Activated T-cell treated with anti-CD3 and anti-CD28 coated beads, Interleukin-2, amount 50 U/mL, for 4 hours (primary cell): ENCODE results near the gene EYS. TPM values are rescaled to one million over a fixed set of nuclear protein-coding genes. Genes with fewer than 3 reads are reported as not detected.

Experiments used
- ATAC-seq, 2 donors: fragments of 200-7000 bp; cut with Tn5 transposase; one replicate each; pipeline ENCODE4 v1.10.0; 2021
- DNase-seq: peaks from one replicate; pipeline ENCODE4 v3.0.0-alpha.2; 2020
- H3K27me3 Mint-ChIP-seq: one replicate; pipeline ENCODE4 v1.8.0; 2021; ENCODE audit warnings: low read depth, mixed read lengths
- H3K36me3 Mint-ChIP-seq: one replicate; pipeline ENCODE4 v1.8.0; 2022; ENCODE audit warnings: mixed read lengths; ENCODE audit not compliant: insufficient read depth
- H3K4me1 Mint-ChIP-seq: one replicate; pipeline ENCODE4 v1.8.0; 2021; ENCODE audit warnings: low read depth, mixed read lengths
- H3K4me3 Mint-ChIP-seq: one replicate; pipeline ENCODE4 v1.8.0; 2021; ENCODE audit warnings: mild to moderate bottlenecking, moderate library complexity, mixed read lengths
- H3K9me3 Mint-ChIP-seq: one replicate; pipeline ENCODE4 v1.8.0; 2021; ENCODE audit warnings: mixed read lengths
- total RNA-seq, 3 donors: library from RNA; stranded (reverse); gene quantifications; one replicate each; pipeline ENCODE4 v1.2.1, GENCODE V29; 2021

EYS gene
- total RNA-seq, 3 donors from 2014 or later: not detected

DNA sequence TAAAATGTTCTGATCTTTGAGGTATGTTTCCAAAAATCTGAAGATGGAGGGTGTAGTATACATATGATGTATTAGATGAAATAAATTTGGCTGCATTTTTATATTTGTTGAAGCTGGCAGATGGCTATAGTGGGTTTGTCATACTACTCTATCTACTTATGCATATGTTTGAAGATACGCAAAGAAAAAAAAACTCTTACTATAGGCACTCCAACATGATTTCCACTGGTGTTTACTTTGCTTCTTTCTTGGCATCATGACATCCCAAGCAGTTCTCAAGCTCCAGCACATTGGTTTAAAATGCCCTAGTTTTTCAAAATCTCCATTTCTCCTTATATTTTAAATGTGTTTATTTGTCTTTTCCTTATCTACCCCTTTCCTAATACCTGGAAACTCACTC is 1359.6 kb downstream of the EYS start:
- Mint-ChIP-seq H3K27me3 (no peaks in the 10 kb centered on the region), H3K4me3 (no peak overlapping the region), H3K36me3 (no peaks in the 10 kb centered on the region), H3K4me1 (no peaks in the 10 kb centered on the region), H3K9me3 (peaks cover 11% of the 10 kb centered on the region)
- ATAC-seq (no peak), DNase-seq (no peak)

GRCh38 chr6:64335195-64335594 is 1371.8 kb downstream of the EYS start:
- Mint-ChIP-seq H3K36me3 (no peaks in the 10 kb centered on the region), H3K4me3 (no peak overlapping the region), H3K27me3 (no peaks in the 10 kb centered on the region), H3K4me1 (no peaks in the 10 kb centered on the region), H3K9me3 (peaks cover 15% of the 10 kb centered on the region)
- ATAC-seq (no peak), DNase-seq (no peak)

DNA sequence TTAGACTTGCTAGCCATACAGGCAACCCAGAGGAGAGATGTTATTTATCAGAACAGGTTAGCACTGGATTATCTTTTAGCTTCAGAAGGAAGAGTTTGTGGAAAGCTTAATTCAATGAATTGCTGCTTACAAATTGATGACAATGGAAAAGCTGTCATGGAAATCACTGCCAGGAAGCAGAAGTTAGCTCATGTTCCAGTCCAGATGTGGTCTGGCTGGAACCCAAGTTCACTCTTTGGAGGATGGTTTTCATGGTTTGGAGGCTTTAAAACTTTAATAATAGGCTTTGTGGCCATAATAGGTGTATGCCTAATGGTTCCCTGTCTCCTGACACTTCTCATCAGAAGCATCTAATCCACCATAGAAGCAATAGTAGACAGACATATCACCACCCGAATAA is 1372.4 kb downstream of the EYS start:
- ATAC-seq (no peak), DNase-seq (no peak)
- Mint-ChIP-seq H3K4me1 (no peaks in the 10 kb centered on the region), H3K9me3 (peaks cover 15% of the 10 kb centered on the region), H3K36me3 (no peaks in the 10 kb centered on the region), H3K4me3 (no peak overlapping the region), H3K27me3 (no peaks in the 10 kb centered on the region)

DNA sequence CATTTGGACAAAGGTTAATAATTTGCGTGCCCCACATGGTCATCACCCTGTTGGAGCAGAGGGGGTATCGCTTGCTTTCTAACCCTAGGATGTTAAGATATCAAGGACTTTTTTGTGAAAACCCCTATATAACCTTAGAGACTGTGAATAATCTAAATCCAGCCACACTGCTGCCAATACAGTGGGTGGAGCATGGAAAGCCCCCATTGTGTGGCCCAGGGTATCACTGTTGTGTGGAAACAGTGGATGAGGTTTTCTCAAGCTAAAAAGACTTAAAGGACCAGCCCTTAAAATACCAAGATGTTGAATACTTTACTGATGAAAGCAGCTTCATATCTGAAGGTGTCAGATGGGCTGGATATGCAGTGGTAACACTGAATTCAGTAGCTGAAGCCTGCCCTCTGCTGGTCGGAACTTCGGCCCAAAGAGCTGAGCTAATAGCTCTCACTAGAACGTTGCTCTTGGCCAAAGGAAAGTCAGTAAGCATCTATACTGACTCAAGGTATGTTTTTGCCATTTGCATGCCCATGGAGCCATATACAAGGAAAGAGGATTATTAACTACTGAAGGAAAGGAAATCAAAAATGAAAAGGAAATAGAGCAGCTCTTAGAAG is 1376.2 kb downstream of the EYS start:
- H3K9me3 Mint-ChIP-seq: peaks cover 6% of the 10 kb centered on the region
- H3K36me3 Mint-ChIP-seq: no peaks in the 10 kb centered on the region
- no peaks in the 10 kb centered on the region for H3K4me1 Mint-ChIP-seq
- ATAC-seq (no peak), DNase-seq (no peak)
- no peaks in the 10 kb centered on the region for H3K27me3 Mint-ChIP-seq
- no peak overlapping the region for H3K4me3 Mint-ChIP-seq

DNA sequence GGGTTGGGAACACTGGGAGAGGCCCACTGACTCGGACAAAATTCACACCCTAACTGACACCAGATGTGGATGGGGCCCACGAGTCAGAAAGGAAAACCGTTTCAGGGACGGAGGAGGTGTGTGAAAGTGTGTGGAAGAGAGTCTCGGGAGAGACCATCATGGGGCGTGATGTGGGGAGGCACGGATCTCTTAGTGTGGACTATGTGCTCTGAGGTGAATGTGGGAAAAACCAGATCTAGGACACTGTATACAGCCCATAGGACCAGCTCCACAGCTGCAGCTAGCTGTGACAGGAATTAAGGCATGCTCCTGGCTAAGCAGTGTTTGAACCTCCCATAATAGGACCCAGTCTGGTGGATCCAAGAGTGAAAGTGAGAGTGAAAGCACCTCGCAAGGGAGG is 1380.1 kb downstream of the EYS start:
- H3K4me3 Mint-ChIP-seq: no peak overlapping the region

GRCh38 chr6:64325093-64325492 is 1381.9 kb downstream of the EYS start:
- ATAC-seq: no peak

More for the DNA sequence above, 1380.1 kb downstream of the EYS start:
- Mint-ChIP-seq H3K9me3 (no peaks in the 10 kb centered on the region), H3K27me3 (no peaks in the 10 kb centered on the region), H3K36me3 (no peaks in the 10 kb centered on the region), H3K4me1 (no peaks in the 10 kb centered on the region)
- DNase-seq: no peak
- no peak for ATAC-seq

DNA sequence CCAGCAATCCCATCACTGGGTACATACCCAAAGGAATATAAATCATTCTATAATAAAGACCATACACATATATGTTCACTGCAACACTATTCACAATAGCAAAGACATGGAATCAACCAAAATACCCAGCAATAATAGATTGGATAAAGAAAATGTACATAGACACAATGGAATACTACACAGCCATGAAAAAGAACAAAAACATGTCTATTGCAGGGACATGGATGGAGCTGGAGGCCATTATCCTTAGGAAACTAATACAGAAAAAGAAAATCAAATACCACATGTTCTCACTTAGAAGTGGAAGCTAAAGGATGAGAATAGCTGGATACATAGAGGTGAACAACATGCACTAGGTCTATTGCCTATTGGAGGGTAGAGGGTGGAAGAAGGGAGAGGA is 1396.8 kb downstream of the EYS start:
- H3K27me3 Mint-ChIP-seq: no peaks in the 10 kb centered on the region
- ATAC-seq (no peak), DNase-seq (no peak)
- H3K9me3 Mint-ChIP-seq: peaks cover 13% of the 10 kb centered on the region
- no peak overlapping the region for H3K4me3 Mint-ChIP-seq
- no peaks in the 10 kb centered on the region for H3K4me1 Mint-ChIP-seq
- no peaks in the 10 kb centered on the region for H3K36me3 Mint-ChIP-seq

More at GRCh38 chr6:64325093-64325492, 1381.9 kb downstream of the EYS start:
- Mint-ChIP-seq H3K27me3 (no peaks in the 10 kb centered on the region), H3K4me1 (no peaks in the 10 kb centered on the region), H3K36me3 (no peaks in the 10 kb centered on the region), H3K9me3 (no peaks in the 10 kb centered on the region), H3K4me3 (no peak overlapping the region)
- DNase-seq: no peak

DNA sequence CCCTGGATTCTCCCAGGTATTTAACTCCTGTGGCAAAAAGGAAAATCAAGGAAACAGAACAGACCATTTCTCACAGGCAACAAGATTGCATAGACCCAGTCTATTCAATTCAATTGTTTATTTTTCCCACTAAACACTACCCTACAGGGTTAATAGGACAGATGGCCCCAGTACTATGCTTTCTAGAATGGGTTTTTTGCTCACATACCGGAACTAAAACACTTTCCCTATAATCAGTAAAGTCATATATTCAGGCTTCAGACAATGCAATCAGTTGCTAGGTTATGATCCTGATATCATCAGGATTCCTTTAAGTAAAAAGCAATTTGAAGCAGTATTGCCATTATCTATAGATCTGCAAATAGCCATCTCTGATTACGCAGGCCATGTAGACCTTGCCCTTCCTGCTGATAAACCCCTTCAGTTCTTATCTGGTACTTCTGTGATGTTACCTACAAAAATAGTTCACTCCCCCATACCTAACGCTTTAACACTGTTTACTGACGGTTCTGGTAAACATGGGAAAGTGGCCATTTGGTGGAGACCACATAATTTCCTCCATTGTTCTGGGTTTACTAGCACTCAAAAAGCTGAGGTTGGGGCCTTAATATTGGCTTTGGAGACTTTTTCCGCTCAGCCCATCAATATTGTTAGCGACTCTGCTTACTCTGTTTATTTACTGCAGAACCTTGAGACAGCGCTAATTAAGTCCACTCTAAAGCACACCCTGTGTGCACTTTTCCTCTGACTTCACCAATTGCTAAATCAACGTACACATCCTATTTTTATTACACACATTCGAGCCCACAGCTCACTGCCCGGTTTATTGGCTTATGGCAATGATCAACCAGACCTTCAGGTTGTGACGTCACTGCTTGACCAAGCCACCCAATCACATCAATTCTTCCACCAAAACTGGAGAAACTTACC is 1405.5 kb downstream of the EYS start:
- DNase-seq (no peak), ATAC-seq (no peak)
- Mint-ChIP-seq H3K4me1 (no peaks in the 10 kb centered on the region), H3K36me3 (no peaks in the 10 kb centered on the region), H3K27me3 (no peaks in the 10 kb centered on the region), H3K4me3 (no peak overlapping the region), H3K9me3 (peaks cover 9% of the 10 kb centered on the region)

DNA sequence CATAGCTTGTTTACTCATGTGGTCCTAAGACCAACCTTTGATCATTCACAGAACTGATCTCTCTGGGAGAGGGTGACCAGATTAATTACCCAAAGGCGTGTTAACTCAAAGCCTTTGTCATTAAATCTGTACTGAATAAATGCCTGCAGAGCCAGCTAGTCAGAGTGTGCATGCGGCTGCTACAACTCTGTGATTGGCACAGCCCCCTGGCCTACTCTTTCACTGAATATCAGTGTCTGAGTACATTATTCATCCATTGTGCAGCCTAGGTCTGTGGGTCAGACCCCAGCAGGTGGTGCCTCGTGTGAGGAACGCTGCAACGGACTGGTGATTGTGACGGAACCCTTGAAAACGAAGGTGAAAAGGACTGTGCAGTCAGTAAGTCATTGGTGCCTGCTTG is 1407.8 kb downstream of the EYS start:
- ATAC-seq (no peak), DNase-seq (no peak)
- Mint-ChIP-seq H3K4me1 (no peaks in the 10 kb centered on the region), H3K4me3 (no peak overlapping the region), H3K9me3 (peaks cover 14% of the 10 kb centered on the region), H3K36me3 (no peaks in the 10 kb centered on the region), H3K27me3 (no peaks in the 10 kb centered on the region)

DNA sequence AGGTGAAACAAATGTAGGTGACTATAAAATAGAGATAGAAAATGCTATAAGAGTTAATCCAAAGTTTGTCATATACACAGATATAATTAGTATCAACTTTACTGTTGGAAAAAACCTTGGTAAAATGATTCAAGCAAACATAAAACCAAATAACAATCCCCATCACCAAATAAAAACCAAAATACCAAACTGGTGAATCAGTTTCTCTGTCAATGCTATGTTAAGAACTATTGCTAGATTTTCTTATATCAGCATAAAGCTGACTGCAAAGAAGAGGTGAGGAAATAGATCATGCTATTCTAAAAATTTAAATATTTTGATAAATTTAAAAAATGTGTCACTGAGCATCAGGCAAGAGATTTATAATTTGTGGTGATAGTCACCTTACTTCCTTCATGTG is 1413.0 kb downstream of the EYS start:
- no peaks in the 10 kb centered on the region for H3K4me1 Mint-ChIP-seq
- no peak overlapping the region for H3K4me3 Mint-ChIP-seq
- no peak for ATAC-seq
- H3K9me3 Mint-ChIP-seq: peaks cover 16% of the 10 kb centered on the region
- no peak for DNase-seq
- no peaks in the 10 kb centered on the region for H3K36me3 Mint-ChIP-seq
- no peaks in the 10 kb centered on the region for H3K27me3 Mint-ChIP-seq

DNA sequence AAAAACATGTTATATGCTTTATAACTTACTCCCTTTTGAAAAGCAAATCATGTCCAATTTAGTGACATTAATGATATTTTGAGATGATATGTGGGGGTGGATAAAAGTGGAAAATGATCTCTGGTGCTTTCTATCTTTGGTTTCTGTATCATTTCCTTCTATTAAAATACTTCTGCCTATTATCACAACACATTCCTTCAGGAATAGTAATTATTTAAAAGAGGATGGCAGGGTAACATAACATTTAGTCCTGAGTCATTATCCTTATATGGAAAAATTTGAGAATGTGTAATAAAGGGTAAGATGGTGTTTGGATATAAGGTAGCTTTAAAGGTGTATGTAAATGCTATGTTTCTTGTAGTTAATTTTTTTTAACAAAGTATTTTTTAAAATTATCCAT is 1413.7 kb downstream of the EYS start:
- no peak overlapping the region for H3K4me3 Mint-ChIP-seq
- DNase-seq (no peak), ATAC-seq (no peak)
- H3K36me3 Mint-ChIP-seq: no peaks in the 10 kb centered on the region
- H3K27me3 Mint-ChIP-seq: no peaks in the 10 kb centered on the region
- H3K4me1 Mint-ChIP-seq: no peaks in the 10 kb centered on the region
- peaks cover 14% of the 10 kb centered on the region for H3K9me3 Mint-ChIP-seq

- Mint-ChIP-seq H3K36me3 (no peaks in the 10 kb centered on the region), H3K9me3 (peaks cover 11% of the 10 kb centered on the region), H3K27me3 (no peaks in the 10 kb centered on the region), H3K4me3 (no peak overlapping the region), H3K4me1 (no peaks in the 10 kb centered on the region)
- ATAC-seq (no peak), DNase-seq (no peak)
Measured at GRCh38 chr6:64290867-64291266, 1416.2 kb downstream of the EYS start.

DNA sequence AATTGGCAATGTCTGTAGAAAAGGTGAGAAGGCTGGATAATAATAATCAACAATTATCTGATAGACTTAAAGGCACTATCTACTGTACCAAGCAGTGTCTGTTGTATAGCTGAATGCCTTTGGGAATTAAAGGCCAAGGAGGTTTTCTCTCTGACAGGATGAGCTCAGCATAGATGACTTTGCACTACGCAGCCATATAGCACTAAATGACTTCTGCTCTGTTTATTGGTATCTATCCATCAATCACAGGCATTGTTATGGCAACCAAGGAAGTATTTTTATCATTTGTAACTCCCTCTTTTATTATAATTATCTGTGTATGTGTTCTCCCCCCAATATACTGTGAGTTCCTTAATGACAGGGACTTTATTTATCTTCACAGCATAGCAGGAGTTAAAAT is 1417.1 kb downstream of the EYS start:
- Mint-ChIP-seq H3K9me3 (peaks cover 13% of the 10 kb centered on the region), H3K36me3 (no peaks in the 10 kb centered on the region), H3K27me3 (no peaks in the 10 kb centered on the region), H3K4me3 (no peak overlapping the region), H3K4me1 (no peaks in the 10 kb centered on the region)
- DNase-seq (no peak), ATAC-seq (no peak)

- no peak for ATAC-seq
Measured at GRCh38 chr6:64288351-64288750, 1418.7 kb downstream of the EYS start.

GRCh38 chr6:64281167-64281566 is 1425.9 kb downstream of the EYS start:
- no peak for DNase-seq
- ATAC-seq: no peak
- H3K36me3 Mint-ChIP-seq: no peaks in the 10 kb centered on the region
- H3K27me3 Mint-ChIP-seq: no peaks in the 10 kb centered on the region
- peaks cover 7% of the 10 kb centered on the region for H3K9me3 Mint-ChIP-seq
- H3K4me3 Mint-ChIP-seq: no peak overlapping the region
- H3K4me1 Mint-ChIP-seq: no peaks in the 10 kb centered on the region

More at GRCh38 chr6:64288351-64288750, 1418.7 kb downstream of the EYS start:
- no peaks in the 10 kb centered on the region for H3K4me1 Mint-ChIP-seq
- DNase-seq: no peak
- no peaks in the 10 kb centered on the region for H3K36me3 Mint-ChIP-seq
- peaks cover 12% of the 10 kb centered on the region for H3K9me3 Mint-ChIP-seq
- no peaks in the 10 kb centered on the region for H3K27me3 Mint-ChIP-seq
- H3K4me3 Mint-ChIP-seq: no peak overlapping the region
